ENCODE data around the gene NXPH4.

NXPH4 gene

DNA sequence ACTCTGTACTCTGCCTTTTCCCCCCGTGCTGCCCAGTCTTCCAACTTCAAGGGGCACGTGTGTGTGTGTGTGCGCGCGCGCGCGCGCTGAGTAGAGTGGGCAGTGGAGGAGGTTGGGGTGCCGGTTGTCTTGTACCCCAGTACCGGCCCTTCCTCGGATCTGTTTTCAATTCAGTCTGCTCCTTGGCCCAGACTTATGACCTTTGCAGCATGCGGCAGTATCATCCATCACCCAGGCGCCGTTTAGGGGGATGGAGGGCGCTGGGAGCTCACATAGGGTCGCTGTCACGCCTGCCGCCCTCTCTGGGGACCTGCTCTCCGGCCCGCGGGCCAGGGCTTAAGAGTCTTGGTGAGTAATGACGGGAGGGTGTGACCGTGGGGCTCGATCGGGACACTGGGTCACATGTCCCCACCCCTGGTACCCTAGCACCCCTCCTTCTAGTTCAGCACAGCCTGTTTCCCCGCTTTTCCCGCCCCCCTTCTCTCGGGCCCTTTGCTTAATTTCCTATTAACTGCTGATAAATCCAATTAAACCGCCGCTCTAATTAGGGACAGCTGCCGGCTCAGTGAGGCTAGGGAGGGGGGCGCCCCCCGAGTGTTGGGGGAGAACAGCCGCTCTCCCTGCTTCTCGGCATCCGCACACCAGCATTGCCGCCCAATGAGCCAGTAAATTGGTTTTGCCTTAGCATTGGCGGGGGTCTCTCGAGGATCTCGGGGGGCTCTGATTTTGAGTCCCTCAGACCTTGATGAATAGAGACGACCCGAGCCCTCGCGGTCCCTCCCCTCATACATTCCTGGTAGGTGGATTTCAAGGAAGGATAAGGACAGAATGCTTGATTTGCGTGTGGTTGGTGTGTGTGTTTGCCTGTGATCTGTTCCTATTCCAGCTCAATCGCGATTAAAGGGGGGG, 25.1 kb downstream of the NXPH4 start:
- DNase-seq (ENCODE audit: low read depth): no peak
- TF ChIP-seq CTCF (conservative IDR thresholded peaks at IDR 0.05; ENCODE audit: control insufficient read depth, insufficient read depth, low read depth, low read length): no peak
- H3K4me3 ChIP-seq (ENCODE audit: control insufficient read depth, low read depth, low read length): no peak overlapping the region

DNA sequence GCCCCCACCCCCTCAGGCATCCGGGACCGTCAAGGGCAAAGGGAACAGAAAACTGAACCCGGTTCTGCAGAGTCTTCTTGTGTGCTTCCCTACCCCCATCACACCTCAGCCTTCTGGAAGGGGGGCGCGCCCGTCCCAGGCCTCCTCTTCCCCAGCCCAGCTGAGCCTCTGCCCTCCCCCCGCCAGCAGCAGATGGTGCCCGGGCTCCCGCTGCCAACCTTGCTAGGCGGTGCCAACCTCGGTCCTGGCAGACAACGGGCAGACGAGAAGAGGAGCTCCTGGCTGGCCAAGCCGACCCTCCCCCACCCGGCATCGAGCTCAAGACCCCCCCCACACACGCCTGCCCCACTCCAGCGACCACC, 25.7 kb downstream of the NXPH4 start:
- H3K4me3 ChIP-seq (ENCODE audit: control insufficient read depth, low read depth, low read length): no peak overlapping the region

DNA sequence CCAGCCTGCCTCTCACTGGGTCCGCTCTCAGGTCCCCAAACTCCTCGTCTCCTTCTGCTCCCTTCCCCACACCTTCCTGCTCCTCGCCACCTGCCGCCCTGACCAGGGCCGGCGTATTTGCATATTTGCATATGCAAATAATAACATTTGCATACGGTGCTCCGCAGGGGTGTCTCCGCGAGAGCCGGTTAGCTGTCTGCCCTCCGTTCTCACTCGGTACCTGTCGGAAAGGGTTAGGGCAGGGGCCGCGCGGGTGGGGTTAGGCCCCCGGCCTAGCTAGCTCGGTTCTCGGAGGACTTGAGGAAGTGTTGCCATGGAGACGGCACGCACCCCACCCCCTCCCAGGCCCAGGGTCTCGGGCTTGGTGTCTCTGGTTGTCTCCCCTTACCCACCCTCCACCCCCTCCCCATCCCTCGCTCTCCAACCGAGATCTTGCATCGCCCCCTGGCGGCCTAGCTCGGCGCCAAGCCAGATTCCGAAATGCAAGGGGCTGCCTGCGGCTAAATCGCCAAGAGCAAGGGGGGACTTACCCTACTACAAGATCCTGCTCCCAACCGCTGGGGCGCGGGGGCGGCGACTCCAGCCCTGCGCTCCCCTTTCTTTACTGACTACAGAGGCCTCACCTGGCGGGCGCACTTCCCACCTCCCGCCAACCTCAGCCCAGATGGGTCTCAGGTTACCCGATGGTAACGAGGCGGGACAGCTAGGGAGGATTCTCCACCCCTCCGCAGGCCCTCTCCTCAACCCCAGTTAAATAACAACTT, 26.3 kb downstream of the NXPH4 start:
- DNase-seq (ENCODE audit: low read depth): no peak
- peak overlapping the region; percentile 40 for H3K4me3 ChIP-seq (ENCODE audit: control insufficient read depth, low read depth, low read length)
- TF ChIP-seq CTCF (conservative IDR thresholded peaks at IDR 0.05; ENCODE audit: control insufficient read depth, insufficient read depth, low read depth, low read length): peak; percentile 52

More for the DNA sequence above, 25.7 kb downstream of the NXPH4 start:
- TF ChIP-seq CTCF (conservative IDR thresholded peaks at IDR 0.05; ENCODE audit: control insufficient read depth, insufficient read depth, low read depth, low read length): no peak
- no peak for DNase-seq (ENCODE audit: low read depth)

GRCh38 chr12:57243521-57244311, 27.1 kb downstream of the NXPH4 start:
- H3K4me3 ChIP-seq (ENCODE audit: control insufficient read depth, low read depth, low read length): peak overlapping the region; percentile 40
- TF ChIP-seq CTCF (conservative IDR thresholded peaks at IDR 0.05; ENCODE audit: control insufficient read depth, insufficient read depth, low read depth, low read length): peak; percentile 74
- peak; percentile 68 for DNase-seq (ENCODE audit: low read depth)

DNA sequence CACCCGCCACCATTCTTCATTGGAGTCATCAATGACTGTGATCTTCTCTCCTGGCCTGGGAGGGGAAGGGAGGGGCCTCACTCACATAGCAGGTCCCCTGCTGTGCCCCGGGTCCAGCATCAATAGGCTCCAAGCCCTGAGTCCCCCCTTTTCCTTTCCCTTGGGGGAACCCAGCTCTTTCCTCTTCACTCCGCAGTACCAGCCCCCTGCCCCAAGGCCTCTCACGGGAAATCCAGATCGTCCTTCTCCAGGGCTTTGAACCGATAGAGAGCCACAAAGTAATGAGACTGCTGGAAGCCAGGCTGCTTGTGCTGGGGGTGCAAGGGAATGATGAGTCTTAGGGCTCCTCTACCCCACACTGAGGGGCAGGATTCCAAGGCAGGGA, 27.7 kb downstream of the NXPH4 start:
- H3K4me3 ChIP-seq (ENCODE audit: control insufficient read depth, low read depth, low read length): no peak overlapping the region
- no peak for DNase-seq (ENCODE audit: low read depth)
- TF ChIP-seq CTCF (conservative IDR thresholded peaks at IDR 0.05; ENCODE audit: control insufficient read depth, insufficient read depth, low read depth, low read length): no peak

GRCh38 chr12:57247041-57247440, 30.4 kb downstream of the NXPH4 start:
- H3K4me3 ChIP-seq (ENCODE audit: control insufficient read depth, low read depth, low read length): no peak overlapping the region
- DNase-seq (ENCODE audit: low read depth): no peak
- no peak for TF ChIP-seq CTCF (conservative IDR thresholded peaks at IDR 0.05; ENCODE audit: control insufficient read depth, insufficient read depth, low read depth, low read length)
